ENCODE data around the gene SHC4. TPM values are rescaled to one million over a fixed set of nuclear protein-coding genes. Genes with fewer than 3 reads are reported as not detected.

The SHC4 gene
- total and polyA plus RNA-seq, 9 of the 15 experiments (the other 6 are each of a cell fraction or from before 2014, with no cell fraction given): 0.43 to 1.2 (median 0.67) TPM

GRCh38 chr15:48914717-48915116 lies 49.0 kb downstream of the SHC4 start (continued):
- TF ChIP-seq, protein P1, sequence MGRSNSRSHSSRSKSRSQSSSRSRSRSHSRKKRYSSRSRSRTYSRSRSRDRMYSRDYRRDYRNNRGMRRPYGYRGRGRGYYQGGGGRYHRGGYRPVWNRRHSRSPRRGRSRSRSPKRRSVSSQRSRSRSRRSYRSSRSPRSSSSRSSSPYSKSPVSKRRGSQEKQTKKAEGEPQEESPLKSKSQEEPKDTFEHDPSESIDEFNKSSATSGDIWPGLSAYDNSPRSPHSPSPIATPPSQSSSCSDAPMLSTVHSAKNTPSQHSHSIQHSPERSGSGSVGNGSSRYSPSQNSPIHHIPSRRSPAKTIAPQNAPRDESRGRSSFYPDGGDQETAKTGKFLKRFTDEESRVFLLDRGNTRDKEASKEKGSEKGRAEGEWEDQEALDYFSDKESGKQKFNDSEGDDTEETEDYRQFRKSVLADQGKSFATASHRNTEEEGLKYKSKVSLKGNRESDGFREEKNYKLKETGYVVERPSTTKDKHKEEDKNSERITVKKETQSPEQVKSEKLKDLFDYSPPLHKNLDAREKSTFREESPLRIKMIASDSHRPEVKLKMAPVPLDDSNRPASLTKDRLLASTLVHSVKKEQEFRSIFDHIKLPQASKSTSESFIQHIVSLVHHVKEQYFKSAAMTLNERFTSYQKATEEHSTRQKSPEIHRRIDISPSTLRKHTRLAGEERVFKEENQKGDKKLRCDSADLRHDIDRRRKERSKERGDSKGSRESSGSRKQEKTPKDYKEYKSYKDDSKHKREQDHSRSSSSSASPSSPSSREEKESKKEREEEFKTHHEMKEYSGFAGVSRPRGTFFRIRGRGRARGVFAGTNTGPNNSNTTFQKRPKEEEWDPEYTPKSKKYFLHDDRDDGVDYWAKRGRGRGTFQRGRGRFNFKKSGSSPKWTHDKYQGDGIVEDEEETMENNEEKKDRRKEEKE (IDR thresholded peaks at IDR 0.05; ENCODE audit: borderline replicate concordance in 1 of 2, control insufficient read depth in 1 of 2, low read depth in 2 of 2, low read length in 1 of 2): no peak
- TF ChIP-seq, protein P2, sequence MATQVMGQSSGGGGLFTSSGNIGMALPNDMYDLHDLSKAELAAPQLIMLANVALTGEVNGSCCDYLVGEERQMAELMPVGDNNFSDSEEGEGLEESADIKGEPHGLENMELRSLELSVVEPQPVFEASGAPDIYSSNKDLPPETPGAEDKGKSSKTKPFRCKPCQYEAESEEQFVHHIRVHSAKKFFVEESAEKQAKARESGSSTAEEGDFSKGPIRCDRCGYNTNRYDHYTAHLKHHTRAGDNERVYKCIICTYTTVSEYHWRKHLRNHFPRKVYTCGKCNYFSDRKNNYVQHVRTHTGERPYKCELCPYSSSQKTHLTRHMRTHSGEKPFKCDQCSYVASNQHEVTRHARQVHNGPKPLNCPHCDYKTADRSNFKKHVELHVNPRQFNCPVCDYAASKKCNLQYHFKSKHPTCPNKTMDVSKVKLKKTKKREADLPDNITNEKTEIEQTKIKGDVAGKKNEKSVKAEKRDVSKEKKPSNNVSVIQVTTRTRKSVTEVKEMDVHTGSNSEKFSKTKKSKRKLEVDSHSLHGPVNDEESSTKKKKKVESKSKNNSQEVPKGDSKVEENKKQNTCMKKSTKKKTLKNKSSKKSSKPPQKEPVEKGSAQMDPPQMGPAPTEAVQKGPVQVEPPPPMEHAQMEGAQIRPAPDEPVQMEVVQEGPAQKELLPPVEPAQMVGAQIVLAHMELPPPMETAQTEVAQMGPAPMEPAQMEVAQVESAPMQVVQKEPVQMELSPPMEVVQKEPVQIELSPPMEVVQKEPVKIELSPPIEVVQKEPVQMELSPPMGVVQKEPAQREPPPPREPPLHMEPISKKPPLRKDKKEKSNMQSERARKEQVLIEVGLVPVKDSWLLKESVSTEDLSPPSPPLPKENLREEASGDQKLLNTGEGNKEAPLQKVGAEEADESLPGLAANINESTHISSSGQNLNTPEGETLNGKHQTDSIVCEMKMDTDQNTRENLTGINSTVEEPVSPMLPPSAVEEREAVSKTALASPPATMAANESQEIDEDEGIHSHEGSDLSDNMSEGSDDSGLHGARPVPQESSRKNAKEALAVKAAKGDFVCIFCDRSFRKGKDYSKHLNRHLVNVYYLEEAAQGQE (IDR thresholded peaks at IDR 0.05; ENCODE audit: borderline replicate concordance): 0 out of 2 replicates have a peak, but pooled peaks have one; percentile 13
- TF ChIP-seq, protein P2 (CRISPR knock-in tag; IDR thresholded peaks at IDR 0.05; ENCODE audit: low read depth): no peak
- no peak for TF ChIP-seq HDAC3 (IDR thresholded peaks at IDR 0.05; ENCODE audit: borderline replicate concordance, partially characterized antibody)
- TF ChIP-seq ZNF263 (CRISPR knock-in tag; IDR thresholded peaks at IDR 0.05; ENCODE audit: borderline replicate concordance): no peak
- TF ChIP-seq CBFA2T2 (conservative IDR thresholded peaks at IDR 0.05): no peak
- no peak for TF ChIP-seq JUN (IDR thresholded peaks at IDR 0.05; ENCODE audit: borderline replicate concordance, low read depth, low read length)
- no peak for TF ChIP-seq JUN (CRISPR knock-in tag; IDR thresholded peaks at IDR 0.05; ENCODE audit: borderline replicate concordance)

All from K562 (cell line).